Activated CD8-positive, alpha-beta memory T cell treated with anti-CD3 and anti-CD28 coated beads, Interleukin-2, amount 50 U/mL, for 24 hours (primary cell): ENCODE data around the gene OCRL.

Experiments
- DNase-seq: peaks from one replicate; pipeline ENCODE4 v3.0.0-alpha.2; 2020; ENCODE audit errors: extremely low read depth

The OCRL gene

DNA sequence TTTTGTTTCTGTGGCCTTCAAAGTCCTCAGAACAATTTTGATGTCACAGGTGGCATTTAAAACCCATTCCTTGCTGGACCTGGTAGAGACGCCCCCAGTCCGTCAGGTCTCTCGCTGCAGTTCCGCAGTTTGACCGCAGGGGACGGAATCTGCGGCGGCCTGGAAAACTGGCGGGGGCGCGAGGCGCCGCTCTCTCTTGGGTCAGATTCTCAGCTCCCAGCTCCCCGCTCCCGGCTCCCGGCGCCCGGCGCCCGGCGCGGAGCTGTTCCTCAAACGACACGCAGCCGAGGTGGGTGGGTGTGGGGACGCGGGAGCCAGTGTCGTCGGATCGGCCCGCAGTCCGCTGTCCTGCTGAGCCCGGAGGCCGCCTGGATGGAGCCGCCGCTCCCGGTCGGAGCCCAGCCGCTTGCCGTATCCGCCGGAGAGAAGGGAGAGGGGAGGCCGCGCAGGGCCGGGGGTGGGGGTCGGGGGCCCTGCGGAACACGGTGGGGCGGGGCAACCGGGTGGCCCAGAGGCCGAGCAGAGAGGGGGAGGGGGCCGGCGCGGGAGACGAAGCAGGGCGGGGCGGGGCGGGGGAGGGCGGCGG is at the start of gene OCRL:
OCRL (plus strand) TSS at position 192 of the 586 bp plus-strand sequence; CDS start at position 373, 181 bp downstream.
- peak; percentile 3 for DNase-seq

DNA sequence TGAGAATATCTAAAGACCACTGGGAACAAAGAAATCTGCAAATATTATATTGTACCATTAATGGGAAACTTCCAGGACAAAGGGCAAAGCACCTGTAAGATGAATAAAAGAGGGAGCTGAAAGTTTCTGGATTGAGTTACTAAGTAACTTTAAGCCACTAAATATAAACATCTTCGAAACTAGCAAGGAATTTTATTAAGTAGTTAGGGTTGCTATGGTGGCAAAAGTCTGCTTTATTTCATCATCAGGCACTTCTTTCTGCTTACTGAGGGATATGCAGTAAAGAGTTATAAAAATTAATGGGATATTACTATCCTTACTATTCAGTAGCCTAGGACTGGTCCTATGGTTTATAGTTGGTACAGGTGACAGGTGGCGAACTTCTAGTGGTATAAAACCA is 49.7 kb upstream of the OCRL start:
- no peak for DNase-seq

DNA sequence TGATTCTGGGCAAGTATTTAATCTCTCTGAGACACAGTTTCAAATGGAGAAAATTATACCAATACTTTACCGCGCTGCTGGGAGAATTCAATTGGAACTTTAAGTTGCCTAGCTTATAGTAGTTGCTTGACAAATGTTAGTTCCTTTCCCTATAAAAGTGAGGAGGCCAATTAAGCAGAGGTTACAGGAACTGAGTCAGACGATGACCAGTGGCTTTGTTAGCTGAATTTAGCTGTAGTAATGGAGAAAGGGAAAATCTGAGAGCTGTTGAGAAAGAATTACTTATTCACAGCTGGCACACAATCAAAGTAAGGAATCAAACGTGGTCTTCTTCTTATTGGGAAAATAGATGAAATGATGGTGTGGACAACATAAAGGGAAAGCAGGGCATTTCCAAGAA is 46.4 kb upstream of the OCRL start:
- no peak for DNase-seq

DNA sequence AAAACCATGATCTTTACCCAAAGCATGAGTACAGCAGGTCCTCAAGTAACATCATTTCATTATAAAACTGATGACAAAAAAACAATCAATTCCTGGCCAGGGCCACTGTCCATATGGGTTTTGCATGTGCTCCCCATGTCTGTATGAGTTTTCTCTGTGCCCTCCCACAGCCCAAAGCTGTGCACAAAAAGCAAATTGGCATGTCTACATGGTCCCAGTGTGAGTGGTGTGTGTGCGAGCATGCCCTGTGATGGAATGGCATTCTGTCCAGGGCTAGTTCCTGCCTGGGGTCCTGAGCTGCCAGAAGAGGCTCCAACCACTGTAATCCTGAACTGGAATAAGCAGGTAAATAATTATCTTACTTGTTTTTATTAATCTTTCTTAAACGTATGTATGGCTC is 45.2 kb upstream of the OCRL start:
- no peak for DNase-seq

DNA sequence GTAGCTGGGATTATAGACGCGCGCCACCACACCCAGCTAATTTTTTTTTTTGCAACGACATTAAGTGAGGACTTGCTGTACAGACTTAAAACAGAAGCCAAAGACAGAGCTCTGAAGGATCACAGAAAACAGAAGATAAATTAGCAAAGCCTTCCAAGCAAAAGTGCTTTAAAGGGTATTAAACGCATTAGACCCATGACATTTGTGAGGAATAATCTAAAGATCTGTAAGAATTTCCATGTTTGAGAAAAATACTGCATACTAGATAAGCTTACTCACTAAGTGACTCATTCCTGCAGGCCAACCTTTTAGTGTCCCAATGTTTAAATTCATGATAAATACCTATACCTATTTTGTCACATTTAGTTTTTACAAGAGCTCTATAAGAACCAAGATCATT is 44.2 kb upstream of the OCRL start:
- no peak for DNase-seq

DNA sequence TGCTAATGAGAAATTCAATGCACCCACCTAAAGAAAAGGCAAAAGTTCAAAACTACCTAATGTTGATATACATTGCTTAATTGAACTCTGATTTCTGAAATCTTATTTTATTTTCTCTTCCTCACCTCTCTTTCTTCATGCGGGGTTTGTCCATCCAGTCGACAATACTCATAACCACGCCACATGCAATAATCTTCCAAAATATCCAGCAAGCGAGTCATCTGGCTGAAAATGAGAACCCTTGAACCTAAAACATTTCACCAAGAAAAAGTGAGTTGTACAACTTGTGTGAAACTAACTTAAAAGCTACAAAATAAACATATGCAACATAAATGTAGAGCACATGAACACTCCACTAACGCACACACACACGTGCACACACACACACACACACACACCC is 43.4 kb upstream of the OCRL start:
- no peak for DNase-seq

DNA sequence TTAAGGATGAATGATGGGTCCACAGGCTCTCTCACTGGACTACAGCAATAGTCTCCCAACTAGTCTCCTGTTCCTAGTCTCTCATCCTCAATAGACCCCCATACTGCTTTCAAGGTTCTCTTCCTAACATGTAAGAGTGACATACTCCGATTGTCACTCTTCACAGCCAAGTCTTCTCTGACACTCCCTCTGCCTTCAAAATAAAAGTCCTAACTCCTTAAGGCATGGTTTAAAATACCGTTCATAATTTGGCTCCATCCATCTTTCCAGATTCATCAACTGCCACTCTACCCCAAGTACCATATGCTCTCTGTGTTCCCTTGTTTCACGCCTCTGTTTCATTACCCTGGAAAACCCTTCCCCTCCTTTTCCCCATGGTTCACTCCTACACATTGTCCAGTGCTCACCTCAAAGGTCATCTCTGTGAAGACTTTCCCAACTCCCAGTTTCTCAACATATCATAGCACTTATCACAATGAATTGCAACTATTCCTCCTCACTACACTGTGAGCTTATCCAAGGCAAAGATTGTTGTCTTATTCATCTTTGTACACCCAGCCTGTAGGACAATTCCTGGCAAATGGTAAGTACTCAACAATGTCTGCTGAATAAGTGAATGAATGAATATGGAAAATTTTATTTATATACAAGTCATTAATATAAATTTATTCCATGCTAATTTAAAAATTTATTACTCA is 42.8 kb upstream of the OCRL start:
- DNase-seq: no peak

DNA sequence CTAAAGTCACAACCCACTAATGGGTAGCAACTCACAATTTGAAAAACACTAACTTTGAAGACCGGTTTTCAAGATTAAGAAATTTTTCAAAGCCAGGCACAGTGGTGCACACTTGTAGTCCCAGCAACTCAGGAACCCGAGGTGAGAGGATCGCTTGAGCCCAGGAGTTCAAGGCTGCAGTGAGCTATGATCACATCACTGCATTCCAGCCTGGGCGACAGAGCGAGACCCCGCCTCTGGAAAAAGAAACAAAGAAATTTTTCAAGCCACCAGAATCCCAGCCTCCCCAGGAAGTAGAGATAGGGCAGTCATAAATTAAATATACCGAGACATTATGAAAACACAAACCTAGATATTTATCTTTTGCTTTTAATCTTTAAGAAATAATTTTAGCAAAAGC is 29.7 kb upstream of the OCRL start:
- DNase-seq: no peak

DNA sequence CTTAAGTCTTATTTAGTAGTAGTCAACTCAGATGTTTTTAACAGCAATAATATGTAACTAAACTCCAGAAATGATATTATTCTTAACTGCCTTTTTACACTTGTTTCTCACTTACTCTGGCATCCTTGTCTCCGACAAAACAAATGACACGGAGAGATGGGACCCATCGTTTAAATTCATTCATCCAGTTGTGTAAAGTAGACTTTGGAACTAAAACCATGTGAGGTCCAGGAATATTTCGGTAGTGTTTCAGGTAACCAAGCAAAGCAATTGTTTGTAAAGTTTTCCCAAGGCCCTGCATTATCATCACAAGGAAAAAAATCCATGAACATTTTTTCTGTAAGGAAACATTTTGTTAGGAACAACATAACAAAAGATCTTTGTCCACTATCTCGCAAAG is 28.4 kb upstream of the OCRL start:
- no peak for DNase-seq

DNA sequence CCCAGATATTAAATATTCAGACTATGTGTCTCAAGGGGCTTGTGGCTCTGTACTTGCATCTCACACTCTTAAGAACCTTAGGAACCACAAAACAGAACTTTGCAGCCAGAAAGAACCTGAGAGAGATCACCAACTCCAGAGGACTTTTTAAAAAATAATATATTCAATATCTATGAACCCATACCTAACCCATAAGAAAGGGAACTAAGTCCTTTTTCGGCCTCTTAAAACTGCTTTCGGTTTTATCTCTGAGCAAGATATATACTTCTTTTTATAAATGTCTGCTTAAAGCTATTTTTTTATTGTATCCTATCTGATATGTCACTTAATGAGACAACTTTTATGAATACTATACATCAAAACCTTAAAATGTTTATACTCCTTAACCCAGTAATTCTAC is 27.6 kb upstream of the OCRL start:
- DNase-seq: no peak

DNA sequence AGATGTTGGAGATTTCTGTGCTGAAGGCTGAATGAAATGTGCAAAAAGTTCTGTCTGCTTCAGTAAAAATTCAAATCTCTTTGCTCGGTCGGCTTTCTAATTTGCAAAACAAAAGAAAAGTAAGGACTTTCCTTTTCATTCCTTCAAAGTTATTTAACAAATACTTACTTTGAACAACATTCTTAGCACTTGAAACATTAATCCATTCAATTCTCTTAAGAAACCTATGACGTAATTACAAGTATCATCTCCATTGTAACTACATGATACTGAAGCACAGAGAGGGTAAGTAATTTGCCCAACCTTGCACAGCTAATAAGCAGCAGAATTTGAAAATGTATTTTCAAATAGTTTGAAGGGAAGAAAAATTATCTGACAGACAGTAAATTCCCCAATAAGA is 23.7 kb upstream of the OCRL start:
- DNase-seq: no peak

DNA sequence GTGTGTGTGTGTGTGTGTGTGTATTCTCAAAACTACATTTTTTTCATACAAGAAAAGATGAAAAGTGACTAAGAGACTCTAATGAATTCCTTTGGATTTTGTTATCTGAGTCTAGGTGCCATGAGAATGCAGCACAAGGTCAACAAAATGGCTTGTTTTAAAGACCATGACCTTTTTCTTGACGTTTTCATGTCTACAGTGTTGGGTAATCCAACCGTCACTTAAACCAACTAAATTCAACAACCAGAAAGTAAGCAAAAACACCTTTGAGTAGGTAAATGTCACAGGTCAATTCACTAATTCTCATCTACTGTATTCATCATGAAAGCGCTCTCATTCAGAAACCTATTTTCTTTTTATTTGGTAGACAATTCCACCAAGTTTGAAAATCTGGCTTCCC is 19.9 kb upstream of the OCRL start:
- DNase-seq: no peak

DNA sequence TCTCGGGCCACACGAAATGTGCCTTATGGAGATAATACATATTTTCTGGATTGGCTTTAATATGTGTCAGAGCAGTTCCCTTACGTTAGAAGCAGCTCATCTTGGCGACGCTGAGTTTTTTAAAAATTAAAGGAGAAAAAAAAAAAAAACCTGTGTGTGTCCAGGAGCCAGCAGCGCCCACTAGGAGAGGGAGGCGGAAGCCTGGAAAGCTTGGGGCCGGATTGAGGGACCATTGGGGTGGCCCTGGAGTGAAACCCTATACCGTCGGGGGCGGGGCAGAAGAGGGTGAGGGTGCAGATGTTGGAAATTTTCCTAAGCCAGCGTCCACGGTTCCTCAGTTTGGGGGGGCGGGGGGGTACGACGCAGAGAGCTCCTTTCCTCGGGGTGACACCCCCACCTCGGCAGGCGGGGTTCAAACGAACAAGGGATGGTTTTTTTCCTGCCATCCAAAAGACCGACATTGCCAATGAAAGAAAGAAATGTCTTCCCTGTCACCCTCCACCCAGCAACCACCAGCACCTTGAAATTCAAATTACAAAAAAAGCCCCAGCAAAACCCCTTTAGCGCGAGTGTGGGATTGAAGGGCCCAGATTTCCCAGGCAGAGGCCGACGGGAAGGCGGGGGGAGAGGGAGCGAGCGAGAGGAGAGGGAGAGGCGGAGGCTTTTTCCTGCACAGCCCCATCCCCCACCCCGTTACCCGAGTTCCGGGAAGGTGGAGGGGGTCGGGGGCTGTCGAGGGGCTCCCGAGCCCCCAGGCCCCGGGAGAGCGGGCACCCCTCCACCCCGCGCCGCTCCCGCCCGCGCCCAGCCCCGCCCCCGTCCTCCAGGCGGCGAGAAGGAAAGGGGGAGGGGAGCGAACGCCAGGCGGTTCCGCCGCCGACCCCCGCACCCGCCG is 17.6 kb upstream of the OCRL start:
- DNase-seq: no peak

DNA sequence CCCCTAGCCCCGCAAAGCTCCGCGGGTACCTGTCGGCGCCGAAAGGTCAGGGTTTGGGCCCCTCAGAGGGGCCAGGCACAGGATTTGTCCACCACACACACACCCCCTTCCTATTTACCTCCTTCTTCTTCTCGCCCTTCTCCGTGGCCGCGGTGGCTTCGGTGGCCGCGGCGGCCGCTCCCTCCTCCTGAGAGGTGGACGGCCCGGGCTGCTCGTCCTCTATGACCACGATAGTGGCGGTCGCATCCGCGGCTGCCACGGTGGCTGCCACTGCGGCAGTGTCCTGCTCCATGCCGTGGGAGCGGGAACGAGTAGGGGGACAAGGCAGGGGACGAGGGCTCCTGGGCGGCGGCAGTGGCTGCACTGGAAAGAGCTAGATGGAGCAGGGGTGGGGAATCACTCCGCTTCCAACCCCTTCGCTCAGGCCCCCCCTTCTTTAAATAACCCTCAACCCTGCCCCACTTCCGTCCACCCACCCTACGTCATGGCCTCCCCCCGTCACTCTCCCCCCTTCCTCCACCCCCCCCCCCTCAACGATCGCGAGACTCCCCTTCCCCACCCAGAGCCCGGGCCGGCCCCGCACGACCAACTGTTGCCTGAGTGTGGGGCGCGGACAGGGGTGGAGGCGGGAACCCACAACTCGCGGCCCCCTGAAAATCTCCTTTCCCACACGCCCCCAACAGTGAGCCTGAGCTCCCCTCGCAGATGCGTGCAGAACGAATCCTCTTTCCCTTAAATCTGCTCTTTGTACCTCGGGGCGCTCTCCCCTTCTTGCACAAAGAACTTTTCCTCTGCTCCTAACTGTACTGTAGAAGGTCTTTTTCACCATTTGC is 16.8 kb upstream of the OCRL start, which contains the start of gene SMARCA1:
SMARCA1 (minus strand) TSS at position 412 of the 833 bp plus-strand sequence; CDS start at position 292, 120 bp downstream.
- no peak for DNase-seq

DNA sequence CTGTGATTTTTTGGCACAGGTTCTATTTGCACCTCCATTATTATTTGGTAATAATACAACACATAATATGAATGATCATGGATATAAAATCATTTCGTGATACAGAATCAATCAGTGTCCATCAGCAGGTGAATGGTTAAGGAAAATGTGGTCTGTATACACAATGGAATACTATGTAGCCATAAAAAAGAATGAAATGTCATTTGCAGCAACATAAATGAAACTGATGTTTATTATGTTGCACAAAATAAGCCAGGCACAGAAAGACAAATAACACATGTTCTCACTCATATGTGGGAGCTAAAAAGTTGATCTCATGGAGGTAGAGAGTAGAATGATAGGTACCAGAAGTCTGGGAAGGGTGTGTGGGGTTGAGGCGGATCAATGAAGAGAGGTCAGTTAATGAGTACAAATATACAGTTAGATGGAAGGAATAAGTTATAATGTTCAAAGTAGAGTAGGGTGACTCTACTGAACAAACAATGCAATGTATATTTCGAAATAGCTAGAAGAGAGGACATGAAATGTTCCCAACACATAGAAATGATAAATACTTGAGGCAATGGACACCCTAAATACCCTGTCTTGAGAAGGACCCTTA is 15.7 kb upstream of the OCRL start:
- no peak for DNase-seq

DNA sequence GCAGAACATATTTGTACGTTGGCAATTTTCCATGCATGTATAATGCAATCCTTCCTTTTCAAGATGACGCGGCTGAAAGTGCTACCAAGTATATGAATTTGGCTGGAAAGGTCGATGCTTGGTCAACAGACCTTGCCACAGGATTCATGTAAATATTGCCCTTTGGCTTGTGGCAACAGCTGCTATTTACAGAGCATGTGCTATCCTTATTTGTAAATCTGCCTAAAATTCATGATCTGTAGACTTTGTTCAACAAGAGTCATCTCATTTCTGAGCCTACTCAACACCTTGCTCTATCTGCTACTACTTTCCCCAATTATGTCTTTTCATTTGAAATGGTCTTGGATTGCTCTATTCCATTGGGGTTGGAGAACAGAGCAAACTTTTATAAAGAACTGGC is 14.9 kb upstream of the OCRL start:
- DNase-seq: no peak

DNA sequence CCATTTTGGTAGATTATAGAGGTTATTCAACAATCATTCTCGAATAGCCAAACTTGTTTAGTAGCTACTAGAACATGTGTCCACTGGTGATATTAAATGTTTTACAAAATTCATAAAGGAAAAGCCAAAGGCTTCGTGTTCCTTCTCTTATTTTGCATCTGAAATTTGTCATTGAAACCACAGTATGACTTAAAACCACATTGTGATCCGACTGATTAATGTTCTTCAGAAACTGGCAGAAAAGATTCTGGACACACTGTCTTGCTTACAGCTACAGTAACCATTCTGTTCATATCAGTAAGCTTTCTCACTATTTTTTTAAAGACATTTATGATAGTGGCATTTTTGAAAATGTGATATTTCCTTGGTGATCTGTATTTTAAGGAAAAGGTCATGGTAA is 14.2 kb upstream of the OCRL start:
- DNase-seq: no peak

DNA sequence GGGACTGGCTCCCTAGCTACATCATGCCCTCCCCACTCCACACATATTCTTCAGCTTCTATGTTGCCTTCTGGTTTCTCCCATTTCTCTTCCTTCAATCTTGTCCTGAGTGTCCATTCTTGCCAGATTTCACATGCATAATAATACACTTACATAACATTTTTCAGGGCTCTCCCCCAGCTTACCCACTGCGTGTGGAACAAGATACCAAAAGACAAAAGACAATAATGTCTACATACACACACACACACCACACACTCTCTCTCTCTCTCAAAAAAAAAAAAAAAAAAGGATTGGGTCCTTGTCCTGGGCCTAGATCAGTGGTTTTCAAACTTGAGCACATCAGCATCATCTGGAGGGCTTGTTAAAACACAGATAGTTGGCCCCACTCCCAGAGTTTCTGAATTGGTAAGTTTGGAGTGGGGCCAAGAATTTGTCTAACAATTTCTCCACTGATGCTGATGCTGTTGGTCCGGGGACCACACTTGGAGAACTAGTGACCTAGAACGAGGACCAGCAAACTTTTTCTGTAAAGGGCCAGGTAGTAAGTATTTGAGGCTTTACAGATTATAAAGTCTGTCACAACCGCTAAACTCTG is 10.3 kb upstream of the OCRL start:
- DNase-seq: no peak

DNA sequence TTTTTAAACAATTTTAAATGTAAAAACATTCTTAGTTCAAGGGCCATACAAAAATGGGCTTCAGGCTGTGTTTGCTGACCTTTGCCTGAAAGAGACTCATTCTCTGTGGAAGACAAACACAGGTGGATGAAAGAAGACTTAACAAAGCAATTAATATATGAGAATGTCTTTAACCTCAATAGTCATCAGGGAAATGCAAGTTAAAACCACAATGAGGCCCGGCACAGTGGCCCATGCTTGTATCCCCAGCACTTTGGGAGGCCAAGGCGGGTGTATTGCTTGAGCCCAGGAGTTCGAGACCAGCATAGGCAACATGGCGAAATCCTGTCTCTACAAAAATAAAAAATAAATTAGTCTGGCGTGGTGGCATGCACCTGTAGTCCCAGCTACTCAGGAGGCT is 9.6 kb upstream of the OCRL start:
- no peak for DNase-seq

DNA sequence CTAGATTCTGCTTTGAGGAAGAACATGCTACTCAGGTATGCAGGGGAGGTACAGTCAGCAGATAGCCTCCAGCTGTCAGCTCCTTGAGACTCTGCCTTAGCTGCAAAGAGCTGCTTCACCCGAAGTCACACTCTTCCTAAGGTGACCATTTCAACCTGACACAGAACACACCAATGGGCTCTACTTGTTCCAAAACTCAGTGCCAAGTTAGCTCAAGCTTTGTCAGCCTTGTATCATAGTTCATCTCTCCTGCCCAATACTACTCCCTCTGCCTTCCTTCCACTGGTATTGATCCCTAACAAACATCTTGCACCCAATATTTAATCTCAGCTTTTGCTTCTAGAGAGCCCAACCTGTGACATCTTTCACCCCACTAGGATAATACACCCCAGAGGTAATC is 8.9 kb upstream of the OCRL start:
- DNase-seq: no peak
